HG03066 (cell line): Measurements from ENCODE around the gene GAST.
A peak's percentile ranks its signal among the peaks of the same experiment; 100 is the strongest.
"Not testable (repeated sequence)": the region's sequence is repeated elsewhere in the genome, so short reads cannot be mapped to it uniquely, and the experiment has no call there.

Experiments
- ATAC-seq: cut with Tn5 transposase; IDR thresholded peaks from one replicate; pipeline ENCODE4 v1.9.1; 2021; ENCODE audit warnings: low read depth; ENCODE audit not compliant: unreplicated experiment

GAST gene, protein sequence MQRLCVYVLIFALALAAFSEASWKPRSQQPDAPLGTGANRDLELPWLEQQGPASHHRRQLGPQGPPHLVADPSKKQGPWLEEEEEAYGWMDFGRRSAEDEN

DNA sequence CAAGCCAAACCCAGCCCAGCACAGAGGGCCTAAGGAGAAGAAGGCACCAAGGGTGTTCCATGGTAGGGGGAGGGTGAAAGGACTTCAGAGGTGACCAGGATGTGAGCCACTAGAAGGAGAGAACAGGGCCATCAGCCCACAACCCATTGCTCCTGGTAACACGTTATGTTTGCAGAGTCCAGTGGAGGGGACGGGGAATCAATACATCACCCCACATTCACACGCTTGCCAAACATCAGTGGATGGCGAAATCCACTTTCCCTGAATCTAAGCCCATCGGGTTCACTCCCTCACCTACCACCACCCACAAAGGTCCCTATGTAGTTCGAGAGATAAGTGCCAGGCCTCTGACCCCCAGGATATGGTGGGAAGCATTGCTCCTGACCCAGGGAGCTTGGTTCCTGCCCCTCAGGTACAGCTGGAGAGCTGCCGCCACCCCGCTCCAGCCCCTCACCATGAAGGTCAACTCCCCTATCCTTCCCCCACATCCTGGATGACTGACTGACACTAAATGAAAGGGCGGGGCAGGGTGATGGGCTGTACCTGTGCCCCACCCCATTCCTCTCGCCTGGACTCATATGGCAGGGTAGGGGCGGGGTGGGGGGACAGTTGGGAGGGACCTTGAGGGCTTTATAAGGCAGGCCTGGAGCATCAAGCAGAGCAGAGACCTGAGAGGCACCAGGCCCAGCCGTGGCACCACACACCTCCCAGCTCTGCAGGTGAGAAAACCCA is at the start of gene GAST:
TSS of gene GAST (plus strand) at position 663 of the 732 bp plus-strand sequence. CDS start 3,106 bp downstream, outside the sequence.
- ATAC-seq, result no peak

DNA sequence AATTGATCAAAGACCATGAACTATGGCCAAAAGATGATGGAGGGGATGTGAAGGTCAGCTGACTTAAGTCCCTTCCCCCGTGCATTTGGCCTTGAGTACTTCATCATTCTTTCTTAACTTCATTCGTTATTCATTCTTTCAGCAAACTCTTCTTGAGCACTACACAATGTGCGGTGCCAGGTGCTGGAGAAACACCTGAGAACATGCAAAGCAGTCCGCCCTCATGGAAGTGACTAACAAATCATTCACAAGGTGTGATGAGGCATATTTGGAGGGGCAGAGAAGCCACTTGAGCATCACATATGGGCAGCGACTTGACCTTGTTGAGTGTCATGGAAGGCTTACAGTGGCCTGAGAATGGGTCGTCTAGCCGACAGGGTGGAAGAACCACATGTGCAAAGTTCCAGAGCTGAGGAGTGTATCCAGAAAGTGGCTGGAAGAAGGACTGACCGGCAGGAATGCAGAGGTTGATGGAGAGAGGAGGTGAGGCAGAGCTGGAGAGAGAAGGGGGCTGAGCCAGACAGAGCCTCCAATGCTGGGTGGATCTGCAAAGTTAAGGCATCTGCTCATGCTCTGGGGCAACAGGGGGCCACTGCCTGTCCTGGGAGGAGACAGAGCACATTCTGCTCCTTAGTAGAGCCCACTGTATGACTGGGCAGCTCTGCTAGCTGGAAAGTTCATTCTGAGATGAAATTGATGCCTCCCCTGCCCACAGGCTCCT is 48.5 kb upstream of the GAST start:
- ATAC-seq, result no peak

DNA sequence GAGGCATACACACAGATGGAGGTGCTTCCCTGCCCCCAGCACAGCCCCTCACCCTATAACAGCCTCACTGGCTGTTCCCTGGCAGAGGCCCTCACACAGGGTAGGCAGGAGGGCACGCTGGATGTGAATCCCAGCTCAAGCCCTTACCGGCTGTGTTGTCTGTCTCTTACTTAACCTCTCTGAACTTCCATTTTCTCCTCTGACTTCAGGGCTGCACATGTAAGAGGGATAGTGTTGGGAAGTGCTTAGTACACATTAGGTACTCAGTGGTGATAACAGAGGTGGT is 48.0 kb upstream of the GAST start:
- no peak for ATAC-seq

DNA sequence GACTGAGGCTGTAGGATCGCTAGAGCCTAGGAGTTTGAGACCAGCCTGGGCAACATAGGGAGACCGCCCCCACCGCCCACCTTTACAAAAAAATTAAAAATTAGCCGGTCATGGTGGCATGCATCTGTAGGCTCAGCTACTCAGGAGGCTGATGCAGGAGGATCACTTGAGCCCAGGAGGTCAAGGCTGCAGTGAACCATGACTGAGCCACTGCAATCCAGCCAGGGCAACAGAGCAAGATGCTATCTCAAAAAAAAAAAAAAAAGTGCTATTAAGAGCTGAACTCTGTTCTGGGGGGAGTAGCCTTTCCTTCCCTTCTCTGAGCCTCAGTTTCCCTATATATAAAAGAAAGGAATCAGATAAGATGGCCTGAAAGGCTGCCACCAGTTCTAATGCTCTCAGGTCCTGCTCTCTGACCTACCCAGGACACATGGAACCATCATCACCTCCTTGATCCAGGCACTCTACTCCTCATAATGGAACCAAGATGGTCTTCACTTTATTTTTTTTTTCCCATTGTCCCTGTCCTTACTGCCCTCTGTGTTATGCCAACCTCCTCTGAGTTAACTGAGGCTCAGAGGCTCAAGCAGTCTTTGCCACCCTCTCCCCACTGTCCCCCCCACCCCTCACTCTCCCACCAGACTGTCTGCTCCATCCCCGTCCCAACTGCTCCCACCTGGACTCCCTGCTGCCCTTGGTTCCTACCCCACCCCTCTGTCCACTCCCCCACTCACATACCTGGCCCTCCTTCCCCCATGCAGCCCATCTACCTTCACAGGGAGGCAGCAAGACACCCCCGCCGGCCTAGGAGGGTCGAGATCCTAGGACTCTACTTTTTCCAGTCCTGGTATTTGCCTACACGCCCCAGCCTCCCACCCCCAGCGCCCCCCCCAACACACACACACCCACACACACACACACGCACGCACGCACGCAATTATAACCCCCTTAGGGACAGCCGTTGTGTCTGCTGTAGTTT is 47.3 kb upstream of the GAST start:
- ATAC-seq, result no peak

DNA sequence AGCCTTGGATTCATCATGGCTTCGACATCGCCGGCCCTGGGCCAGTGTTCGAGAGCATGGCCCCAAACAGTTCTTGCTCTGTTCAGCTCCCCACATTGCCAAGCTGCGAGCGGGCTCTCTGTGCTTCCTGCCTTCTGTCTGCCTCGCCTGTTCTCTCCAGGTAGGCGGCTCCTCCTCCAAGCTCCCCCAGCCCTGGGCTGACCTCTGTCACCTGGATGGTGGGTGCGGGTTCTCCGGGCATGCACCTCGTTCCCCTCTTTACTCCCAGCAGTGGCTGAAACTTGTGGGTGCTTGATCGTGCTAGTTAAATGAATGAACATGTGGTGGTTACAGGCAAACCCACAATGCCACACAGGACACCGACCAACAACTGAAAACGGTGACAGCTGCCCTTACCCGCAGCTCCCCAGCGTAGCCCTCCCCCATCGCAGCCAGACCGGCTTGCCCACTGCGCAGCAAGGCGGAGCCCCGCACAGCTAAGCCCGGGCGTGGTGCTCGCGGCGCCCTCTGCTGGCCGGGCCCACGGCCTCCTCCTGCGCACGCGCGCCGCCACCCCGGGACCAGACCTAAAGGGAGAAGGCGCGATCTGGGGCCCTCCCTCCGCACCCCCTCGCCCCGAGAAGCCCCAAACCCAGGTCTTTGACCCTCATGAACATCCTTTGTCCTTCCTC is 46.4 kb upstream of the GAST start:
- ATAC-seq, result peak; percentile 62

DNA sequence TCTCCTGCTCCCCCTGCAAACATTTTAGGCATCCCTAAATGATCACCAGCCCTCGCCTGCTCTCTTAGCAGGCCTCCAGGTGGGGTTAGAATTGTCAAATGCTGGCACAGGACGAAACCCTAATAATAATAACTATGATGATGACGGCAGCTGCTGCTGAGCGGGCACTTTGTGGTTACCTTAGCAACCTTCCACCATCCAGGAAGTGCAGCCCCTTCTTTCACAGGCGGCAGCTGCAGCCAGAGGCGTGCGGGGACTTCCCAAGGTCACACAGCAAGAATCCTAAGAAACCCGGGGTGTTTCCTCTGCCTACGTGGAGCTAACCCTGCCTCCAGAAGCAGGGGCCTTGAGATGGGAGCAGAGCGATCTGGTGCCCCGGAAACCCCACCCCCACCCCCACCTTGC is 45.9 kb upstream of the GAST start:
- ATAC-seq, result peak; percentile 28

DNA sequence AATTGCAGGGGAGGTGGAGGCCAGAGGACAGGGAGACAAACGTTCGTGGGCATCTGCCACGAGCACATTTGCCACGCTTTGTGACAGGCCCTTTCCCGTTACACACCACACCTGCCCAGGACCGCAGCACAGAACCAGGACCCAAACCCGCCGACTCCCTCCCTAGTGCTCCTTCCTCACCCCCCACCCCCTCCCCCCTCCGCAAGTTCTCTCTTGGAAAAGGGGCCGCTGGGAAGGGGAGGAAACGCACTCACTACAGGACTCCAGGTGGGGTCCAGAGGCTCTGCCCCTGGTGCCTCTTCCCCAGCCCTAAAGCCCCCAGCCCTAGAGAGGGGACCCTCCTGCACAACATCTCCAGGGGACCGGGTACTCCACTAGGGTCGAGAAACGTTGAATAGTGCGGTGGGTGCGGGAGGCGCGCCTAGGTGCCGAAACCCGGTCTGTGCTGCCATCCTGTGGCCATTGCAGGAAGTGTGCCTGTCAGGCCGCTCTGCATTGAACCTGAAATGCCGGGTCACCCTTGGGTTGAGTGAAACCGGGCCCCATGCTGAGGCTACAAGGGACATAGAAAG is 45.3 kb upstream of the GAST start:
- peak; percentile 50 for ATAC-seq

DNA sequence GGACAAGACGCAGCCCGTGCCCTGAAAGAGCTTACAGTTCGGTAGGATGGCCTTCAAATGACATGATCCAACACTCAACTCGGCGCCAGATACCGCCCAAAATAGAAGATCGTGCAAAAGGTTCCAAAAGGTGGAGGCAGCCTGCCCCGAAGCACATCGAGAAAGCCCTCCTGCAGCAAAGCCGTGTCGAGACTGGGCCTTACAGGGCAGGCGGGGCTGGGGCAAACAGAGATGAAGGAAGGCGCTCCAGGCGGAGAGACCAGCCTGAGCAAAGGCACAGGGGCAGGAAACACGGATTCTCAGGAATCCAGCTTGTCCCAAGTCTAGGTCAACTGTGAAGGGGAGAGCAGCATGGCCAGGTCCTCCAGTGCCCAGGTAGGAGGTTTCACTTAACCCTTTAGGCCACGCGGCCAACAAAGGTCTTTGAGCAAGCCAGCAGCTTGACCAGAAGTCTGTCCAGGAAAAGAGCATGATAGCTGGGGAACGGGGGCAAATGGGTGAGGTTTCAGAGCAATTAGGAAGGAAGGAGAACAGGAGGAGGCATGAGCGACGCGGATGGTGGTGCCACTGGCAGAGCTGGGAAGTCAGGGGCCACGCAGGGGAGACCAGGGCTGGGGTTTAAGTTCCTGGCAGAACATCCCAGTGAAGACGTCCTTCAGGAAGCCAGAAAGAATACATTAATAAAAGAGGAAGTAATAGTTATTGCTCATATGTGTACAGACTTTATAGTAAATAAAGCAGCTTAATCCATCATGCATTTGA is 44.7 kb upstream of the GAST start:
- no peak for ATAC-seq

DNA sequence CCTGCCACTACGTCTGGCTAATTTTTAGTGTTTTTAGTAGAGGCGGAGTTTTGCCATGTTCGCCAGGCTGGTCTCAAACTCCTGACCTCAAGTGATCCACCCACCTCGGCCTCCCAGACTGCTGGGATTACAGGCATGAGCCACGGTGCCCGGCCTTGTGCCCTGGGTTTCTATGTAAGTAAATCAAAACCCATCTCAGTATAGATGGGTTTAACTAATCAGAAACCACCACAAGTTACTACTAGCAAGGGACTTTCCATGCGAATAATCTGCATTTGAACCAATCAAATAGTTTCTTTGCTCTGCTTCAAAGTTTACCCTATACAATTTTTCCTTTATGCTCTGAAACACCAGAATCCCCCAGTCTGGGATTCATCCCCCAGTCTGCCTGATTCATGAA is 40.0 kb upstream of the GAST start:
- ATAC-seq, result no peak

DNA sequence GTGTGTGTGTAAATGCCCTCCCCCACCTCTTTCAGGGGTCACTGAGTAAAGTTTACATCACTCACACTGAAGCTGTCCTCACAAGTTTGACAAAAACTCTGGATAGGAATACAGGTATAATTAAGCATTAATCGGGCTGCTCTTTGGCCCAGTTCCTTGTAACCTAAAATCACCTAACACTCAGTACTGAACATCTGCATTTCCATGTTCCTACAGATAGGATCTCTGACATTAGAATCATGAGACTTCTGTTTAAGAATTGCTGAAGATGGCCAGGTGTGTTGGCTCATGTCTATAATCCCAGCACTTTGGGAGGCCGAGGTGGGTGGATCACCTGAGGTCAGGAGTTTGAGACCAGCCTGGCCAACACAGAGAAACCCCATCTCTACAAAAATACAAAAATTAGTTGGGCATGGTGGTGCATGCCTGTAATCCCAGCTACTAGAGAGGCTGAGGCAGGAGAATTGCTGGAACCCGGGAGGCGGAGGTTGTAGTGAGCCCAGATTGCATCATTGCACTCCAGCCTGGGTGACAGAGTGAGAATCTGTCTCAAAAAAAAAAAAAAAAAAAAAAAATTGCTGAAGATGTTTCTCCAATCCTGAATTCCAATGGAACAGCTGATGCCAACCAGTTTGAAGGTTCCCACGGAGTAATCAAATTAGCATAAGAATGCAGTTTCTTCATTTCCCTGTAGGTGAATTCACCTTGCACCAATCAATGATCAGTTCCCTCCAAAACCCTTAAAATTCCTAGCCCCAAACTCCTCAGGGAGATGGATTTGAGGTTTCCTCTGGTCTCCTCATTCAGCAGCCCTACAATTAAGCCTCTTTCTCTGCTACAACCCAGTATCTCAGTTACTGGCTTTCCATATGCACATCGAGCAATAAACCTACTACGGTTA is 36.7 kb upstream of the GAST start:
- ATAC-seq, result not testable (repeated sequence)

DNA sequence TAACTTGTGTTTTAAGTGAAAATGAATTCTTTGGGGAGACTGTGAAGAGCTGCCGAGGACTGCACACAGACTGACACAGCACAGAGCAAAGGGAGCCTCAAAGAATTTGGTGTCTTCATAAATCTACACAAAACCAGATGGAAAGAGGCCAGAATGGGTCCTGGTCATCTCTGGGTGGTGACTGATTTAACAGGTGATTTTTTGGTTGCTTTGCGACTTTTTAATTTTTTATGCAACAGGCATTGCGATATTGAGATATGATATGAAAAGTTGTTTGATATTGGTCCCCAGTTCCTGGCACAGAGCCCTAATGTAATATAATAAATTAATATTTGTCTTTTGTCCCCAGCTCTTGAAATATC is 36.1 kb upstream of the GAST start:
- no peak for ATAC-seq

DNA sequence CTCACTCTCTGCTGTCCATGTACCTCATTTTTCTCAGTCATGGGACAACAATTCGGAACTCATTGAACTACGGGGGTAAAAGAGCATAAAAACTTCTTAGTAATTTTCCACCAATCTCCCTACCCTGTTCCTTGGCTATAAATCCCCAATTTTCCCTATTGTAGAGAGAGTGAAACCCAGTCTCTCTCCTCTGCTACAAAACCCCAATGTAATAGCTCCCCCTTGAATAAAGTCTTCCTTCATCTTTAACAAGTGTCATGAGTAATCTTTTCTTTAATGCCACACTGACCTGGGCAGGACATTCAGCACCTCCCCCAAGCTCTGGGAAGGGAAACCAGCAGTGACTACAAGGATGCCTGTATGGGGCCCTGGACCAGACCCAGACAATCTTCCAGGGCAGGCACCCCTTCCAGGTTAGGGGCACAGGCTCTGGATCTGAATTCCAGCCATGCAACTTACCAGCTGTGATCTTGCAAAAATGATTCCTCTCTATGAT is 33.7 kb upstream of the GAST start:
- peak; percentile 9 for ATAC-seq

DNA sequence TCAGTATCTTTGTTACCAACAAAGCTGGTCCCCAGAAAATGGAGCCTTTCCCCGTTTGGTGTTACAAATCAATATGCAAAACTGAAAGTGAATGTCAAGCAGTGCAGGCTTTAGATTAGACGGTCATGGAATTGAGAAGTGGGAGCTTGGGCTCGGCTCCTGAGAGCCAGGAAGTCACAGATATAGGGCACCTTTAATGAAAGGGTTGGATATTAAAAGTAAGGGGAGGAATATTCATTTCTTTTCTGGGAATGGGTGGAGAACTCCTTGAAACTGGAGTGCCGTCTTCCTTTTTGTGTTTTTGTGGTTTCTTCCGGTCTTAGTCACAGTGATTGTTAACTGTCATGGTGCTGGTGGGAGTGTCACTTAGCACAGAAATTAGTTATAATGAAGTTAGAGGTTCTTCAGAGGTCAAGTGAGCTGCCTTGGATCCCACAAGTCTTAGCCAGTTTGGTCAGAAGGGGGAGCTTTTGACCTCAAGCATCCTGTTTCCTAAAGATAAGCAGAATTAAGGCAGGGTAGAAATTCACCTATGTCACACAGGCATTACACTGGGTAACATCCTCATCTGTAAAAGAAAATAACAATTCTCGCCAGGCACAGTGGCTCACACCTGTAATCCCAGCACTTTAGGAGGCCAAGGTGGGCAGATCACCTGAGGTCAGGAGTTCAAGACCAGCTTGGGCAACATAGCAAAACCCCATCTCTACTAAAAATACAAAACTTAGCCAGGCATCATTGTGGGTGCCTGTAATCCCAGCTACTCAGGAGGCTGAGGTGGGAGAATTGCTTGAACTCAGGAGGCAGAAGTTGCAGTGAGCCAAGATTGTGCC is 33.0 kb upstream of the GAST start:
- ATAC-seq, result peak; percentile 63

DNA sequence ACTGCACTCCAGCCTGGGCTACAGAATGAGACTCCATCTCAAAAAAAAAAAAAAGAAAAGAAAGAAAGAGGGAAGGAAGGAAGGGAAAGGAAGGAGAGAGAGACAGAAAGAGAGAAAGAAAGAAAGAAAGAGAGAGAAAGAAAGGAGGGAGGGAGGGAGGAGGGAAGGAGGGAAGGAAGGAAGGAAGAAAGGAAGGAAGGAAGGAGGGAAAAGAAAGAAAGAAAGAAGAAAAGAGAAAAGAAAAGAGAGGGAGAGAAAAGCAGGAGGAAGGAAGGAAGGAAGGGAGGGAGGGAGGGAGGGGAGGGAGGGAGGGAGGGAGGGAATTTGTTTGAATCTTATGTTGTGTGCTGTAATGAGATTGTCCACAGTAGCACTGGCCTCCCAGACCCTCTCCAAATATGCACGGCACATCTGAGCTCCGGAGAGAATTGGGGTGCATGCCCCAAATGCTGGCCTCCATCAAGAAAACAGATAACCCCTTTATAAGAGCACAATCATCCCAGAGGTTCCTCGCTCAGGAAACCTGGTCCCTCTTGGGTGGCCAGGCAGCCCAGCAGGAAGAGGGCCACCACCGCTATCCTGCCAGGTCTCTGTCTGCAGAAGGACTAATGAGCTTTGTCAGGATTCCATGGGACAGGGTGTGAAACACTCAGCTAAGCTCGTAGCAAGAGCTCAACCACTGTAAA is 32.2 kb upstream of the GAST start:
- no peak for ATAC-seq

DNA sequence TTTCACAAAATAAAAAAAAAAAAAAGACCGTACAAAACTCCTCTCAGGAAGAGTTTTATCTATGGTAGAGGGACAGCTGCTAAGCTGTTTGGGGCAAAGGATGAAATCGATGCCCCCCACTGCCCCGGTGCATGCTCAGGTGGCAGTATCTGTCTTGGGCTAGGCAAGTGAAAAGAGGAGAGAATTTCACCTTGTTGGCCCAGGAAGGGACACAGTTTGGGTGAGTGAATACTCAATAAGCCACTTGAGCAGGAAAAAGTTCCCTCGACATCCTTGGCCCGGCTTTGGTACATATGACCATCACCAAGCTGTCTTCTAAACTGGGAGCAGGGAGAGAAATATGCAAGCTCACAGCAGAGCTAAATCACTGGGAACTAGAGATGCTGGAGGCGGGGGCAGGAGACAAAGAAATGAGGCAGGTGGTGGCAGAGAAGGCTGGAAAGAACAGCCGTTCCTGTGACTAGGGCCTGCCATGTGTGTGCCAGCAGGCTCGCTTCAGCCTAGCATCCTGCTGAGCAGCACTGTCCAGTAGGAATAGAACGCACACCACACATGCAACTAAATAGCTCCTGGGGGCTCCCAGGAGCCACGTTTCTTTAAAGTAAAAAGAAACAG is 31.6 kb upstream of the GAST start:
- ATAC-seq, result no peak

DNA sequence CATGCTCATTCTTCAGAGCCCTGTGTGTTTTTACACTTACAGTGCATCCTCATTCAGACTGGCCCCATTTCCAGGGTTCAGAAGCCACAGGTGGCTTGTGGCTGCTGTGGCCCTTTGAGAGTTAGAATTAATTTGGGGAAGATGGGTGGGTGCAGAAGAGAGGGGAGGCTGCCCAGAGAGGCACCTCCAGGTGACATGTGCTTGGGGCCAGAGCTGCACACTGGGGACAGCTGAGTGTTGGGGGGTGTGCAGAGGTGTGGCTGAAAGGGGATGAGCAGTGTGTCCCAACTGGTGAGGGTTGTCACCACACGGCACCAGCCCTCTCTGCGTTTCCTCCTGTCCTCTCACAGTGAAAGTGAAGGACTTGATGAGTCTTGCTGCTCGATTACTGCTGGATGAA is 30.4 kb upstream of the GAST start:
- ATAC-seq, result no peak
